Activated CD8-positive, alpha-beta memory T cell treated with anti-CD3 and anti-CD28 coated beads for 24 hours (primary cell): ENCODE results near the gene COQ10B.
"Not testable (repeated sequence)": the region's sequence is repeated elsewhere in the genome, so short reads cannot be mapped to it uniquely, and the experiment has no call there.

Experiments
- DNase-seq: peaks from one replicate; pipeline ENCODE4 v3.0.0-alpha.2; 2020

COQ10B gene

DNA sequence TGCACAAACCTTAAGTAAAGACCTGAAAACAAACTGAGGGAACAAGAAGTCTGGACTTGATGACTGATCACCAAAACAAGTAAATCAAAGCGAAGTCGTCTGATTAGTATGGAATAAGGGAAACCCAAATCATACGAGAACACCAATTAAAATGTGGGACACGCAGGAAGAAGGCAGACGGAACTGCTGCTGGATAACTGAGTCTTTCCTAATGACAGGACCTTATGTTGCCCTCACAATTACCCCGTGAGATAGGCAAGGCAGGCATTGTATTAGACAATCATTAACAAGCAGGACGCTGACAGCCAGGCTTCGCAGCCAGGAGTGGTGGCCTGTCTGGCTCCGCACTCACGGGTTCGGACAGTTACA is 614 bp upstream of the COQ10B start:
- no peak for DNase-seq

DNA sequence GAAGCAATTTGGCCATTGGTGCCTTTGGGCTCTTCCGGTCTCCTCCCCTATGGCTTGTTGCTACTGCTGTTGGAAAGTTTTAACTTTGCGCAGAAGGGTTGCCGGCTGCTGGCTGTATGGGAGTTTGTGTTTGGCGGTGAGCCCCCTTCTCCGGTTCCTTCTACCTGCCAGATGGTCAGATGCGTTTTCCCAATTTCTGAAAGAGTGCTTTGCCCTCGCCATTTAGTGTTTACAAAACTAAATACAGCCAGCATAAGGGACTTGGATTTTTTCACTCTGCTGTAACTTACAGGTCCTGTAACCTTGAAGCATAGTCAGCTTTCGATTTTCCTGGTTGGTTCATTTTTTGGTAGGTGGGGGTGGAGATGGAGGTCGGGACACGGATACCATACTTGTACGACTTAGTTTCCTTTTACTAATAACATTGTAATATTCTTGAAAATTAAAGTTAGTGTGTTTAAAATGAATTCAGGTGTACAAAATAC is 604 bp downstream of the COQ10B start:
- no peak for DNase-seq

DNA sequence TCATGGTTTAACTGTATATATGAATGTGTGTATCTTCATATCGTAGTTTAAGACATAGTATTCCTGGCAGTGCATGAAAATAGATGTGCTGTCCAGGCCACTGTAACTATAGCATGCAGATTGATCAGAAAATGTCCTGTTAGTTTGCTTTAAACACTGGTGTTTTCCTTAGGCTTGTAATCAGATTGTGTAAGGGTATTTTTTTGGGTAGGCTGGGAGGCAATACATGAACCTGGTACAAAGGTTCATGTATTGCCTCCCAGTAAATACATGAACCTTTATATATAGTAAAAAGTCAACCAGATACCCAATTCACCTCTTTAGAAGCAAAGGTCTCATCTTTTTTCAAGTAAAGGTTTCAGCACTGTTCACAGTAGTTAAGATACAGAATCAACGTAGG is 1.6 kb downstream of the COQ10B start:
- DNase-seq = no peak

DNA sequence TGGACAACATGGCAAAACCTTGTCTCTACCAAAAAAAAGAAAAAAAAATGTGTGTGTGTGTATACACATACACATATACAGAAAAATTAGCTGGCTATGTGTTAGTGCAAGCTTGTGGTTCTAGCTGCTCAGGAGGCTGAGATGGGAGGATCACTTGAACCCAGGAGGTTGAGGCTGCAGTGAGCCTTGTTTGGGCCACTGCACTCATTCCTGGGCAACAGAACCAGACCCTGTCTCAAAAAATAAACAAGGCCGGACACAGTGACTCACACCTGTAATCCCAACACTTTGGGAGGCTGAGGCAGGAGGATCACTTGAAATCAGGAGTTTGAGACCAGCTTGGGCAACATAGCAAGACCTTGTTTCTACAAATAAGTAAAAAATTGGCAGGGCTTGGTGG is 2.1 kb downstream of the COQ10B start:
- DNase-seq = no peak

DNA sequence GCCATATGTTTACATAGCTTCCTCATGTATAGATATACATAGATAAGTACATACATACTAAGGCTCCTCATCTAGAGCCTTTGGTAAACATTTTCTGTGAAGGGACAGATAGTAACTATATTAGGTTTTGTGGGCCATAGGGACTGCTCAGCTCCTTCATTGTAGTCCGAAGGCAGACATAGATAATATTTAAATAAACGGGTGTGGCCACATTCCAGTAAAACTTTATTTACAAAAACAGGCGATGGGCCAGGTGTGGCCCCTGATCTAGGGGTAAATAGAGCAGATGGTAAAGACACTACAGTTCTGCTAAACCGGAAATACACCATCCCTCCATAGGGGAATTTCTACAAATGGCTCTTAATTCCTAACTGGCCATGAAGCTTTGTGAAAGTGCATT is 7.3 kb downstream of the COQ10B start:
- DNase-seq = no peak

DNA sequence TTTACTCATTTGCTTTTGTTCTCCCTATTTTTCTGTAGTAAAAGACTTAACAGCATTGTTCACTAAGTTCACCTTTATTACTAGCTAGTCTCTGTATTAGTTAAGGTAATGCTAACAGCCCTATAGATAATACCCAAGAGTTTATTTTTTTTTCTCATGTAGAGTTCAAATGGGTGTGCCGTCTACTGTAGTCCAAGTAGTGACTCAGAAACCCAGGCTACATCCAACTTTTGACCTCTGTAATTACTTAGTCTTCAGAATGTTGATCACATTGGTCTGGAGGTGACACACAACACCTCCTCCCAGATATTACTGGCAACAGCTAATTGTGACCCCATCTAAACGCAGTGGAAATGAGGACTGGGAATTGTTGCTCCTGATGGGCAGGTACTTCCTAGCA is 7.7 kb downstream of the COQ10B start:
- DNase-seq = no peak

DNA sequence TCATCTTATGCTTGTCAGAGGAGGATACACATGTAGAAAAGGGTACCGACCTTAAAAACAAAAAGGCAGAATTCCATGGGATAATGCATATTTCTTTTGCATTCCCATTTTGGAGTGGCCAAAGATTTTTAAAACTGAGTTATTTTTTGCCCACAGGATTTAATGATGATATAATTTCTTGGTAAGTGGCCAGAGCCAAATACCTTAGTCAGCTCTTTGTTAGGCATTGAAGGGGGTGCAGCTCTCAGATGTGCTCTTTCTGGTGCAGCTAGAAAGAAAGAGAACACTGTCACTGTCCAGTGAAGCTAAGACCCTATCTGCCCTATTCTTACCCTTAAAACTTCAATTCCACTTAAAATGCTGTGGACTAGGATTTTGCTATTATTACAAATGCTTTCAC is 10.8 kb downstream of the COQ10B start:
- DNase-seq = no peak

DNA sequence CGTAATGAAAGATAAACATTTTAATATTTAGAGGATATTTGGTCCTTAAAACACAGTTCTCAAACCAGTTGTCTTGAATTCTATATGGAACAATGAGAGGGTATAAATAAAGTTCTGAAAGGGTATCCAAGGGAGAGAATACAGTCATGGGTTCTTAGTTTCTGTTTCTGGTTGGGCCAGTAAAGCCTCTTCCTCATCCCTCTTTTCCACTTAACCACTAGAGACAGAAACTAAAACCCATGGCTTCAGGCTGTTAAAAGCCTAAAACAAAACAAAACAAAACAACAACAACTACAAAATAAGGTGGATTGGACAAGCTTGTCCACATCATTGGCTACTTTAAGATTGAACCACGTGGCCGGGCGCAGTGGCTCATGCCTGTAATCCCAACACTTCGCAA is 18.8 kb downstream of the COQ10B start:
- DNase-seq = no peak

DNA sequence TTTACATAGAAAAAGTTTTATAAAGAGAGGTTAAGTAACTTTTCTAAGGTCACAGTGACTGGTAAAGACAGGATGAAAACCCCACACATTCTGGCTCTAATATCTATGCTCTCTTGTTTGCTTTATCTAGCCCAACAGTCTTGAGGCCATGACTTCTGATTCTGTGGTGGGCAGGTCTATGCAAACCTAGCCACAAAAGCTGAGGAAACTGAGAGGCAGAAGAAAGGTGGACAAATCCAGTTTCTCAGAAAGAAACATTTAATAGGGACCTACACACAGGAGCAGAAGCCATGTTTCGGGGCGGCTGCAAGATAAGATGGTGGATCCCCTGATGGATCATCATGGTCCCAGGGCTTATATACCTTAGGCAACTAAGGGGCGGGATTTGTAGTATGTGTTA is 24.4 kb downstream of the COQ10B start:
- no peak for DNase-seq

DNA sequence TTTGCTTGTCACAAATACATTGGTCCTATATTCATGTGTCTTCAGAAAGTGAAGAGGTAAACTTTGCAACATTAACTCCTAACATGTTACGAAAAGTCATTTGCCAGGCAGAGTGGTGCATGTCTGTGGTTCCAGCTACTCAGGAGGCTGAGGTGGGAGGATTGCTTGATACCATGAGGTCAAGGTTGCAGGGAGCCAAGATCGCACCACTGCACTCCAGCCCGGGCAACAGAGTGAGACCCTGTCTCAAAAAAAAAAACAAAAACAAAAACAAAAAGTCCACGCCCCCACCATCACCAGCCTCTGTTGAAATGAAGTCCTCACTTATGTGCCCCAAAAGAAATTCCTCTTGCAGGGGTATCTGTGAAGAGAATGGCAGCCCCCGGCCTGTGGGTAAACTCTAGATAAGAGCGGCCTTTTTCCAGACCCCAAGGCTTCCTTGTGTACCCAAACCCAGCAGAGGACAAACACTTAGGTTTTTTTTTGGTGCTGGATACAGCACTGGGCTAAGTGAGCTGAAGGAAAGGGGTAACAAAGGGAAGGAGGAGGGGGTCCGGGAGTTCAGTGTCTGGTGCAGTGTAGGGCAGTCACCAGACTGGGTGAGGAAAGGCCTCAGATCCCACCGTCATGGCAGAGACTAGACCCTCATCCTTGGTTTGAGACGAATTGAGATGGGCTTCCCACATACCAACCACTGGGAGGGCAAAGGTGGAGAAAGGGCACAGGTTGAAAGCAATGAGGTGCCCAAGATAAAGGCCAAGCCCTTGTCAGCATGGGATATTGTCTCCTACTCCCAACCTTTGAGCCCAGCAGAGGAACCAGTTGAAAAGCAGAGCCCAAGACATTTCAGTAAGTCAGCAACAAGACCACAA is 27.0 kb downstream of the COQ10B start:
- no peak for DNase-seq

DNA sequence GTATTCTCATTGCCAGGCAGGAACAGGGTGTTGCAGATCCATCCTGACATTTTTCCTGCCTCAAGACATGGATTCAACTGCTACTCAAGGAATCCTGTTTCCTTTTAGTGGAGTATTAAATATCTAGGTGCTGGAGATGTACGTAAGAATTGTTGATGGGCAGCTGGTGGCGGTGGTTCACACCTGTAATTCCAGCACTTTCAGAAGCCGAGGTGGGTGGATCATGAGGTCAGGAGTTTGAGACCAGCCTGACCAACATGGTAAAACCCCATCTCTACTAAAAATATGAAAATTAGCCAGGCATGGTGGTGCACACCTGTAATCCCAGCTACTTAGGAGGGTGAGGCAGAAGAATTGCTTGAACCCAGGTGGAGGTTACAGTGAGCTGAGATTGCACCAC is 30.9 kb downstream of the COQ10B start:
- DNase-seq = not testable (repeated sequence)

DNA sequence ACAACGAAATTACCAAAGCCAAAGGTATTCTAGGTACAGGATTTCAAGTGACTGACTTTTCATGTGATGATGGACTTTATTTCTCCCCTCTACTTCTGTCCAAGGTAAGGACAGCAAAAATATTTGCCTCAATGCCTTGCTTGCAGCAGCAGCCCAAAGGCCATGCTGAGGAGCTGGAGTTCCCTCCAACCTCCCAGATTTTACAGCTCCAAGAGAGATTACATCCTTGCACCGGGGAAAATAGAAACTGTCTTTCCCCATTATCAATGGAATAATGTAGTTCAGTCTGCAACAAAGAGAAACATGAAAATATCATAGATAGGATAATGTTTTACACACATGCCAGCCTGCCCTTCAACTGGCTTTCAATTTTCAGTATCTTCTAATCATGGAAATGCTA is 32.8 kb downstream of the COQ10B start:
- no peak for DNase-seq

DNA sequence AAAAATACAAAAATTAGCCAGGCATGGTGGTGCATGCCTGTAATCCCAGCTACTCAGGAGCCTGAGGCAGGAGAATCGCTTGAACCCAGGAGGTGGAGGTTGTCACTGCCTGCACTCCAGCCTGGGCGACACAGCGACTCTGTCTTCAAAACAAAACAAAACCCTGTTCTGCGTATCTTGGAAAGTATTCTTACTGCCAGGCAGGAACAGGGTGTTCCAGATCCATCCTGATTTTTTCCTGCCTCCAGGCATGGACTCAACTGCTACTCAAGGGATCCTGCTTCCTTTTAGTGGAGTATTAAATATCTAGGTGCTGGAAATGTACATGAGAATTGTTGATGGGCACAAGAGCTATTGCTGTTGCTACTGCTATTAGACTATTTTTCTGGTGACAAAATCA is 34.0 kb downstream of the COQ10B start:
- no peak for DNase-seq

DNA sequence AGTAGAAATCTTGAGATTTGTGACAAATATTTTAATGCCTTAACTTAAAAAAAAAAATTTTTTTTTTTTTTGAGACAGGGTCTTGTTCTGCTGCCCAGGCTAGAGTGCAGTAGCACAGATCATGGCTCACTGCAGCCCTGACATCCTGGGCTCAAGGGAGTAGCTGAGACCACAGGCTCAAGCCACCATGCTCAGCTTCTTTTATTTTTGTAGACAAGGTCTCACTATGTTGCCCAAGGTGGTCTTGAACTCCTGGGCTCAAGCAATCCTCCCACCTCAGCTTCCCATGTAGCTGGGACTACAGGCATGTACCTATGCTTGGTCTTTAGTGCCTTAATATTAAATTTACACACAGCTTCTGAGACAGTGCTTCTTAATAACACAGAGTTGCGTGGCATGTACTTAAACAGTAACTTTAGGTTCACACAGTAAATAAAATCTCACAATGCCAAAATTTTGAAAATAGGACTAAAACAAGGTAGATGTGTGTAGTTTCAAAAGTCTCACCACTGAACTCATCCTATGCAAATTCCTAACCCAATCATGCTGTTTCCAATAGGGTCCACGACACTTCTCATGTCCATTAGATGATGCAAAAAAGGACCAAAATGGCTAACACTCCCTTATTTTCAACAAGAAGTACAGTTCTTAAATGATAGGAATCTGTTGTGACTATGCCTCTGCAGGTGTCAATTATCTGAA is 42.2 kb downstream of the COQ10B start:
- DNase-seq = no peak

DNA sequence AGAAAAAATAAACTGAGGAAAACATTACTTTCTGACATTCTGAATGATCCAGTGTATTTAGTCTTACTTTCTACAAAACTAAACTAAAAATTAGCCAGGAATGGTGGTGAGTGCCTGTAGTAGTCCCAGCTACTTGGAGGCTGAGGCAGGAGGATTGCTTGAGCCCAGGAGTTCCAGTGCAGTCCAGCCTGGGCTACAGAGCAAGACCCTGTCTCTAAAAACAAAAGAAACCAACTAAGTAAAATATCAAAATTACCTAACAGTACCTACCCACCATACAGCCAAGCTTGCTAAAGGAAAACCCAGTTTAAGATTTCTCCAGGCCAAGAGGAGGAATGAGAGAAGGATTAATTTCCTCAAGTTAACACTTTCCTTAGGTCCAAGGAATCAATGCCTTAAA is 43.3 kb downstream of the COQ10B start:
- no peak for DNase-seq

DNA sequence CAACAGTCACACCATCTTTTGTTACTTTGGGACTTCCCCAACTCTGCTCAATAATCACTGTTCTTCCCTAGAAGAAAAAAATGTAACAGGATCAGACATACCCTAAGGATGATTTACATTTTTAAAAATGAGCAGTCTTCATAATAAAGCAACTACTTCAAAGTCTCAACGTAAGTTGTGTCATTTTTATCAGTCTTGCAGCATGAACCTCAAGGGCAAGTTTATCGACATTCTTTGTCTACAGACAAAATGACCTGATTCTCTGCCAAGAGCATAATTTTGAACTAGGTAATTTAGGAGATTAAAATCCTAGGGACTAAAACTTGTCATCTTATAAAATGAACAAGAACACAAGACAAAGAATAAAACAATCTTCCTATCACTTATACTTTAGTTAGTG is 44.0 kb downstream of the COQ10B start:
- no peak for DNase-seq

DNA sequence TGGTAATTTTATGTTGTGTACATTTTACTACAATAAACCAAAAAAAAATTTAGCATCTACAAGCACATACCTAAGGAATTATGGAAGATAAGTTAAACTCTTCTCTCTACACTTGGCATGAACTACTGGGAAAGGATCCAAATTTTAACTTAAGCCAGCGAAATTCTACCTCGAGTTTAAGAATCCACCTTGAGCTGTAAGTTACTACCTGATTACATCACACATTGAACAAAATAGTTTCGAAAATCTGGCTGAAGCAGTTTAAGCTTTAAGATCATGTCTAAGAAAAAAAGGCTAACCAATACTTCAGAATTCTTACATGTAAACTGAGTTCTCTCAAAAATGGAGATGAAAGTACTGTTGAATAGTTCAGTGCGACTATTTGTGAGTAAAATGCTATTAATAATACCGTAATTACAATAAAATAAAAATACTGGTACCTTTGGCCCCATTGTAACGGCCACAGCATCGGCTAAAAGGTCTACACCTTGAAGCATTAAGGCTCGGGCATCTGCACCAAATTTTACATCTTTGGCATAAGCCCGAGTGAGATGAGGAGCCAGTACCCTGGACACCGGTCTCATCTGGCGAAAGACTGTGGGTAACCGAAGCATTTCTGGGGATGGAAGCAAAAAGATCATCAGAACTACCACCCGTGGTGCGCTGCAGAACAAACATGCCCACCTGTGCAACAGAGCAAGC is 45.0 kb downstream of the COQ10B start:
- DNase-seq = no peak

DNA sequence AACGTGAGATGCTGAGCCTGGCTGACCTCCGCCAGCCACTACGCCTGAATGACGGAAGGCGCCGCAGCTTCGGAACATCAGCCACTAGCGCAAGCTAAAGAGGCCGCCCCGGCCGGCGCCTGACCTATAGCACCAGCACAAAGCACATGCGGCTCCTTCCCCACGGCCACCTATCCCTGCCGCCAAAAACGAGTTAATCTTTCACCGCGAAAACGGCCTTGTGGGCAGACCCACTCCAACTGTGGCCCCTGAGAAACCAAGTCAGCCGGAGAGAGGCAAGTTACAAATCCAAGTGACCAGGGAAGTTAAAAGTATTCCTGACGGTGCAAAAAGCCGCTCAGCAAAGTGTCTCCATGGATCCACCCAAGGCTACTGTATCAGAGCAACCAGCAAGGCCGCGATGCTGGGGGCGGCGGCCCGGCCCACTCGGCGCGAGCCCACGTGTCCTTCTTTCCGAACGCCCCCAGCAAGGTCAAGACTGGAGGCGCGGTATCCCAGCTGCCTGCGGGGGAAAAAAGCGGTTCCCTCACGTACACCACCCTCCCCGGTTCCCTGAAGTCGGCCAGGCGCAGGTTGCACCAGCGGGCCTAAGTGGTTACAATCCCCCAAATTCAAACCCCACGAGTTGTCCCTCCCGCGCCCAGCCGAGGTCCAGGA is 45.7 kb downstream of the COQ10B start:
- DNase-seq = peak; percentile 82

DNA sequence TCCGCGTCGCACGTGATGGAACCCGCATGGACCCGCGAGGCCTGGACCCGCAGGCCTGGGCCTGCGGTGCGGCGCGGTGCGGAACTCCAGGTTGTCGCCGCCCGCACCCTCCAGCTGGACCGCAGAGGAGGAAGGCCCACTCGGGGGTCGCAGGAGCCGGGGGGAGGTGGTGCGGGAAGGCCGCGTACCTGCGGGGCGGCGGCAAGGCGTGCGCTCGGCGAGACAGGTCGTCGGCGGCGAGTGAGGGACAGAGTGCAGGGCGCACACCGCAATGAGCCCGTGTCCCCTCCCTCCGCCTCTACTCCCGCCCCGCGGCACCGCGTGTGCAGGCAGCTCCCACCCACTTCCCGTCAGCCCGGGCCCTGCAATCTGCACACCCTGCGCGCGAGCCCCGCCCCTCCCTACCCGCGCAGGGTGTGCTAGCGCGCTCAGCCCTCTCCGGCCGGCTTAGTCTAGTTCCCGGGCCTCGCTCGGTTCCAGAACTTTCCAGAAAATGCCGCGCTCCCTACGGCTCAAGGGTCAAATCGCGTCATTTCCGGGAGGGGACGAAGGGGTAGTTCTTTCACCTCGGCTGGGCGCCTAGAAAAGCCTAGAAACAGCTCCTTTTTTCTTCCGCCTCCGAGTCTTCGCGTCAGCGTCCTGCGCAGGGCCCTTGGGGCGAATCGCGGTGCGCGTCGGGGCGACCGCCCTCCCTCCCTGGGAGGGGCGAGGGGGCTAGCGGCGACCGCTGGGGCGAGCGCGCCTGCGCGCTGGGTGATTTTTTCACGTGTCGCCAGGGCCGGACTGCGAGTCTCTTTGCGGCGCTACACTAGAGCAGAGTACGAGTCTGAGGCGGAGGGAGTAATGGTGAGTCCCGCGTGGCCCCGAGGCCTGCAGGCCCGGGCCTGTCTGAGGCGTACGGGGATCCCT is 46.5 kb downstream of the COQ10B start, which contains the start of the genes HSPD1 and HSPE1:
Gene HSPD1, minus strand, starts transcription at position 247 of the 909 bp plus-strand sequence. CDS start 992 bp downstream, outside the sequence.
Gene HSPE1, plus strand, starts transcription at position 786 of the 909 bp plus-strand sequence. Its CDS starts 58 bp downstream, at position 844.
- DNase-seq = peak; percentile 97

DNA sequence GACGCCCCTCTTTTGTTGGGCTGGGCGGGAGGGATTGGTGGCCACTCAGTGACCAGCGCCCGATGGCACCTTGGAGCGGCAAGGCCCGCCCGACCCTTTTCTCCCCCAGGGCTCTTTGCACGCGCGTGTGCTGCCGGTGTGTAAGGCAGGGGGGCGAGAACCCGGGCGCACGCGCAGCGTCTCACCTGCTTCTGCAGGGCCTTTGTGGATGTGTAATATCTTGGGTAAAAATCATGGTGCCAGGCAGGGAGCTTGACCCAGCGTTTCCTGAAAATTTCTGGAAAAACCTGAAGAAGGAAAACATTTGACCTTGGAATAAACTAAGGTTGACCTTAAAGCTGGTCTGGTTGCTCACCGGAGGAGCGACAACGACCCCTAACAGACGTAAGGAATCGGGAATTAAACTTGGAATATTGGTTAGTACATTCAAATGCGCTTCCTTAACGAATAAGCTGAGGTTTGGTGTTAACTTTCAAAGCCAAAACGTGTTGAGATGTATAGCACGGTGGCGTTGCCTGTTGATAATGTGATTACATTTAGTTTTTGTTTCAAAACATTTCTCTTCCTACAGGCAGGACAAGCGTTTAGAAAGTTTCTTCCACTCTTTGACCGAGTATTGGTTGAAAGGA is 47.3 kb downstream of the COQ10B start:
- no peak for DNase-seq

DNA sequence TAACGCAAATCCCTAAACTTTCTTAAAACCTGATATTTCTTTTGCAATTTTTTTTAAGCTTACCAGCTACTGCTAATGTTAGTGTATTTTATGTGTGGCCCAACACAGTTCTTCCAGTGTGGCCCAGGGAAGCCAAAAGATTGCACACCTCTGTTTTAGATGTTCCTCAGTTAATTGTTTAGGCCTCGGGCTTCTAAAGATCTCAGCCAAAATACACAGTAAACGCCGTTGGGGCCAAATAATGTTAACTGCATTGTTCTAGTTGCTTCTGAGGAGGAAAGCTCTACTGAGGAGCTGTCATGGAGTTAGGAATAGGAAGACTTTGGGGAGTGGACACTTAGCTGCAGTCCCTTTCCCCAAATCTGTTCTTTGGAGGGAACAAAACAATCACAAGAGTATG is 48.8 kb downstream of the COQ10B start:
- no peak for DNase-seq
